ENCODE data around the gene KIAA1217.

DNA sequence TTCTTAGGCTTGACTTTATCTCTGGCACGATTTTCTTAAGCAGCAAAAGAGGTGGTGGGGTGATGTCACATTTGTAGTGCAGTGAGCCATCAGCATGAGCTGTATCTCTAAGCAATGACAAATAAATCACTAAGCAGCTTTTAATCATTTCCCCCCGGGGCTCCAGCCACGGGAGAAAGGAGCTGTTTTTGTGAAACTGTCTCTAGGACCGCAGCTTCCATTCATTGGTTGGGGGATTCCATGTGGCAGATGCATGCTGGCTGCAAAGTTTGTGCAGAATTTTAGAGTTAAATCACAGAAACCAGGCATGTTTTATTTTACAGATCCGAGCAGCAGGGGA, 464 bp downstream of the KIAA1217 start:
- TF ChIP-seq NFE2L1 (CRISPR knock-in tag; IDR thresholded peaks at IDR 0.05) (no peak), CREM (CRISPR knock-in tag; IDR thresholded peaks at IDR 0.05) (no peak), SMAD4 (CRISPR knock-in tag; IDR thresholded peaks at IDR 0.05) (no peak), NR2C2 (CRISPR knock-in tag; IDR thresholded peaks at IDR 0.05) (no peak), RORB (CRISPR knock-in tag; IDR thresholded peaks at IDR 0.05) (no peak)
- TF ChIP-seq, protein P1, sequence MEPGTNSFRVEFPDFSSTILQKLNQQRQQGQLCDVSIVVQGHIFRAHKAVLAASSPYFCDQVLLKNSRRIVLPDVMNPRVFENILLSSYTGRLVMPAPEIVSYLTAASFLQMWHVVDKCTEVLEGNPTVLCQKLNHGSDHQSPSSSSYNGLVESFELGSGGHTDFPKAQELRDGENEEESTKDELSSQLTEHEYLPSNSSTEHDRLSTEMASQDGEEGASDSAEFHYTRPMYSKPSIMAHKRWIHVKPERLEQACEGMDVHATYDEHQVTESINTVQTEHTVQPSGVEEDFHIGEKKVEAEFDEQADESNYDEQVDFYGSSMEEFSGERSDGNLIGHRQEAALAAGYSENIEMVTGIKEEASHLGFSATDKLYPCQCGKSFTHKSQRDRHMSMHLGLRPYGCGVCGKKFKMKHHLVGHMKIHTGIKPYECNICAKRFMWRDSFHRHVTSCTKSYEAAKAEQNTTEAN (CRISPR knock-in tag; IDR thresholded peaks at IDR 0.05) = no peak
- TF ChIP-seq, protein P2, sequence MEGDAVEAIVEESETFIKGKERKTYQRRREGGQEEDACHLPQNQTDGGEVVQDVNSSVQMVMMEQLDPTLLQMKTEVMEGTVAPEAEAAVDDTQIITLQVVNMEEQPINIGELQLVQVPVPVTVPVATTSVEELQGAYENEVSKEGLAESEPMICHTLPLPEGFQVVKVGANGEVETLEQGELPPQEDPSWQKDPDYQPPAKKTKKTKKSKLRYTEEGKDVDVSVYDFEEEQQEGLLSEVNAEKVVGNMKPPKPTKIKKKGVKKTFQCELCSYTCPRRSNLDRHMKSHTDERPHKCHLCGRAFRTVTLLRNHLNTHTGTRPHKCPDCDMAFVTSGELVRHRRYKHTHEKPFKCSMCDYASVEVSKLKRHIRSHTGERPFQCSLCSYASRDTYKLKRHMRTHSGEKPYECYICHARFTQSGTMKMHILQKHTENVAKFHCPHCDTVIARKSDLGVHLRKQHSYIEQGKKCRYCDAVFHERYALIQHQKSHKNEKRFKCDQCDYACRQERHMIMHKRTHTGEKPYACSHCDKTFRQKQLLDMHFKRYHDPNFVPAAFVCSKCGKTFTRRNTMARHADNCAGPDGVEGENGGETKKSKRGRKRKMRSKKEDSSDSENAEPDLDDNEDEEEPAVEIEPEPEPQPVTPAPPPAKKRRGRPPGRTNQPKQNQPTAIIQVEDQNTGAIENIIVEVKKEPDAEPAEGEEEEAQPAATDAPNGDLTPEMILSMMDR (IDR thresholded peaks at IDR 0.05) = no peak
